Measurements from ENCODE around the gene SMYD3. TPM values are rescaled to one million over a fixed set of nuclear protein-coding genes. Genes with fewer than 3 reads are reported as not detected.

The SMYD3 gene
- total RNA-seq, 1 experiment from 2014 or later, result 25.5 TPM

GRCh38 chr1:246318622-246319021, 188.5 kb downstream of the SMYD3 start:
- Histone ChIP-seq H4K8ac (replicated peaks; ENCODE audit: insufficient read length, low read depth, low read length) (no peak overlapping the region), H4K20me1 (ENCODE audit: control insufficient read depth, insufficient read depth, insufficient read length) (no peaks in the 10 kb centered on the region), H3K79me2 (ENCODE audit: insufficient read depth, low read length) (no peaks in the 10 kb centered on the region), H3K14ac (ENCODE audit: insufficient read depth, low read length) (no peak overlapping the region), H3K79me1 (ENCODE audit: insufficient read depth, low read depth, low read length, poor library complexity, severe bottlenecking) (no peaks in the 10 kb centered on the region), H3K4me2 (ENCODE audit: insufficient read depth, insufficient read length, low read length) (no peak overlapping the region), H4K91ac (ENCODE audit: insufficient read length, low read depth, low read length) (no peak overlapping the region), H3K27ac (ENCODE audit: insufficient read length, low read depth, low read length) (no peak overlapping the region), H2BK120ac (ENCODE audit: low read depth, low read length, poor library complexity, severe bottlenecking) (no peak overlapping the region), H3K9me3 (ENCODE audit: control insufficient read depth, low read depth, low read length) (no peaks in the 10 kb centered on the region), H3K23ac (ENCODE audit: insufficient read length, low read depth, low read length) (no peak overlapping the region), H2BK12ac (ENCODE audit: insufficient read length, low read depth, low read length) (no peak overlapping the region), H3K4me1 (ENCODE audit: insufficient read depth, low read length) (peaks cover 5% of the 10 kb centered on the region; the same call in 1 of the 2 replicates), H2BK20ac (ENCODE audit: low read depth, low read length, poor library complexity, severe bottlenecking) (no peak overlapping the region), H2BK5ac (ENCODE audit: insufficient read length, low read length) (no peak overlapping the region), H2BK15ac (ENCODE audit: low read depth, low read length) (no peak overlapping the region), H3K27me3 (ENCODE audit: insufficient read depth, low read length) (no peaks in the 10 kb centered on the region), H2AFZ (ENCODE audit: low read length) (no peak overlapping the region), H3K9ac (ENCODE audit: extremely low read depth, insufficient read length, low read length) (no peak overlapping the region), H3K18ac (ENCODE audit: insufficient read length, low read depth, low read length) (no peak overlapping the region), H3T11ph (ENCODE audit: low read length) (no peak overlapping the region), H4K5ac (ENCODE audit: insufficient read length, low read depth, low read length) (no peak overlapping the region), H3K56ac (ENCODE audit: insufficient read length, low read depth, low read length) (no peak overlapping the region), H3K23me2 (ENCODE audit: insufficient read length, low read depth, low read length, poor library complexity, severe bottlenecking) (no peaks in the 10 kb centered on the region), H3K4ac (ENCODE audit: low read depth, low read length) (no peak overlapping the region), H2AK5ac (ENCODE audit: insufficient read length, low read length) (no peak overlapping the region)
- H3K36me3 Mint-ChIP-seq (ENCODE audit: insufficient read depth in 1 of 3, low read depth in 3 of 3), result no peaks in the 10 kb centered on the region
- H3K27ac Mint-ChIP-seq, result no peak overlapping the region
- H3K27me3 Mint-ChIP-seq (ENCODE audit: low read depth), result no peaks in the 10 kb centered on the region
- DNase-seq, result no peak
- no peak for TF ChIP-seq CTCF (conservative IDR thresholded peaks at IDR 0.05)
- H3K9me3 Mint-ChIP-seq, result no peaks in the 10 kb centered on the region
- no CpG with 5 or more reads among the region's 3 CpGs for WGBS (ENCODE audit: extremely low coverage, insufficient read length, low lambda C conversion rate)
- no peak overlapping the region for H3K4me3 Mint-ChIP-seq
- H3K4me1 Mint-ChIP-seq, result peaks cover 12 to 13% of the 10 kb centered on the region in 2 experiments

Data from H9 (cell line).